ENCODE data around the gene CPS1. TPM values are rescaled to one million over a fixed set of nuclear protein-coding genes. Genes with fewer than 3 reads are reported as not detected.

CPS1 gene
- 4.2 and 23.6 TPM in 2 replicates for total RNA-seq

DNA sequence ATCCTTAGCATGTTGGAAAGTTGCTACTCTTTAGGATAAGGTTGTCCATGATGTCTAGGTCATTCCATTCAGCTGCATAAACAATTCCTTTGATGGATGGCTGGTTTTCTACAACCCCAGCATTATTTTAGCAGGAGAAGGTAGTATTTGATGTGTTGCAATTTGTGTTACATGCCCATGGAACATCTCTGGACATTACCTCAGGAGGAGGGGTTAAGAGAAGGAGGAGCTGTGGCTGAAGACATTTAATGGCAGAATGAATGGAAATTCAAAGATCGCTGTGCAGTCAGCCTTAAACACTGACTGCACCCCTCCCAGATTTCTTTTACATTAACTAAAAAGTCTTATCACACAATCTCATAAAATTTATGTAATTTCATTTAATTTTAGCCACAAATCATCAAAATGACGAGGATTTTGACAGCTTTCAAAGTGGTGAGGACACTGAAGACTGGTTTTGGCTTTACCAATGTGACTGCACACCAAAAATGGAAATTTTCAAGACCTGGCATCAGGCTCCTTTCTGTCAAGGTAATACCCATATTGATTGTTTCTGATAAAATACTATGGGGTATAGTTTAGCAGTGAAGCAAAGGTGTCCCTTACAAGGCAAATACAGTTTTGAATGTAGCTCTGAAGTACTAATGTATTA lies at the start of gene CPS1:
Gene CPS1, plus strand, starts transcription at position 271 of the 652 bp plus-strand sequence. Its CDS starts 135 bp downstream, at position 406.

Other genes with a start within 250 kb of the CPS1 start
- not detected in 2 replicates for gene MYL1, start 241.4 kb upstream of the CPS1 start, total RNA-seq
- 16.2 and 43.7 TPM in 2 replicates for gene LANCL1, start 79.8 kb upstream of the CPS1 start, total RNA-seq